Type B pancreatic cell (in vitro differentiated cells): ENCODE data around the gene NPB. TPM values are rescaled to one million over a fixed set of nuclear protein-coding genes. Genes with fewer than 3 reads are reported as not detected.

Experiments
- DNase-seq: peaks from one replicate; pipeline ENCODE4 v3.0.0; 2021; ENCODE audit warnings: mixed read lengths; ENCODE audit not compliant: unreplicated experiment; ENCODE audit errors: extremely low spot score
- H3K27ac Mint-ChIP-seq: 2 replicates; pipeline ENCODE4 v1.8.0; 2021; ENCODE audit warnings: mild to moderate bottlenecking, mixed read lengths
- H3K27me3 Mint-ChIP-seq: 2 replicates; pipeline ENCODE4 v1.8.0; 2021; ENCODE audit warnings: mixed read lengths
- H3K36me3 Mint-ChIP-seq: 2 replicates; pipeline ENCODE4 v1.8.0; 2021; ENCODE audit warnings: mixed read lengths
- H3K4me1 Mint-ChIP-seq: one replicate; pipeline ENCODE4 v1.8.0; 2021; ENCODE audit warnings: mixed read lengths; ENCODE audit not compliant: unreplicated experiment
- H3K4me3 Mint-ChIP-seq: 2 replicates; pipeline ENCODE4 v1.8.0; 2021; ENCODE audit warnings: mild to moderate bottlenecking, mixed read lengths
- H3K9me3 Mint-ChIP-seq: 2 replicates; pipeline ENCODE4 v1.8.0; 2021; ENCODE audit warnings: mixed read lengths
- CTCF ChIP-seq: fragments of 200-600 bp; sonication (generic); conservative IDR thresholded peaks from 2 replicates; pipeline ENCODE4 v1.5.0; 2021; ENCODE audit warnings: antibody characterized with exemption, mild to moderate bottlenecking
- total RNA-seq: library from RNA; stranded (reverse); gene quantifications from 2 replicates; pipeline ENCODE4 v1.2.1, GENCODE V29; 2021; ENCODE audit warnings: low replicate concordance

NPB gene
- total RNA-seq, 1 donor from 2014 or later, result 2.5 TPM

GRCh38 chr17:81911969-81912368 lies 9.9 kb downstream of the NPB start:
- Mint-ChIP-seq H3K36me3 (peaks cover 11% of the 10 kb centered on the region), H3K4me1 (peaks cover 9% of the 10 kb centered on the region), H3K27ac (peak overlapping the region; percentile 41), H3K27me3 (no peaks in the 10 kb centered on the region), H3K9me3 (no peaks in the 10 kb centered on the region), H3K4me3 (peak overlapping the region; percentile 73)
- no peak for DNase-seq
- TF ChIP-seq CTCF, result no peak

GRCh38 chr17:81912441-81913309 lies 10.6 kb downstream of the NPB start:
- TF ChIP-seq CTCF, result no peak
- peaks cover 13% of the 10 kb centered on the region for H3K4me1 Mint-ChIP-seq
- H3K4me3 Mint-ChIP-seq, result peak overlapping the region; percentile 72
- no peak for DNase-seq
- H3K9me3 Mint-ChIP-seq, result no peaks in the 10 kb centered on the region
- H3K27me3 Mint-ChIP-seq, result no peaks in the 10 kb centered on the region
- H3K27ac Mint-ChIP-seq, result peak overlapping the region; percentile 94
- peaks cover 11% of the 10 kb centered on the region for H3K36me3 Mint-ChIP-seq

- no peak for TF ChIP-seq CTCF
- Mint-ChIP-seq H3K36me3 (peaks cover 11% of the 10 kb centered on the region), H3K27me3 (no peaks in the 10 kb centered on the region), H3K4me1 (peaks cover 13% of the 10 kb centered on the region), H3K9me3 (no peaks in the 10 kb centered on the region), H3K4me3 (peak overlapping the region; percentile 72), H3K27ac (peak overlapping the region; percentile 94)
- DNase-seq, result no peak
These were observed 11.5 kb downstream of the NPB start for GRCh38 chr17:81913394-81914102.

- TF ChIP-seq CTCF, result no peak
- H3K4me3 Mint-ChIP-seq, result no peak overlapping the region
- H3K36me3 Mint-ChIP-seq, result peaks cover 16% of the 10 kb centered on the region
- DNase-seq, result no peak
- H3K27me3 Mint-ChIP-seq, result no peaks in the 10 kb centered on the region
- H3K27ac Mint-ChIP-seq, result no peak overlapping the region
- H3K4me1 Mint-ChIP-seq, result peaks cover 19% of the 10 kb centered on the region
- no peaks in the 10 kb centered on the region for H3K9me3 Mint-ChIP-seq
These were observed 12.2 kb downstream of the NPB start for GRCh38 chr17:81914103-81914850.

GRCh38 chr17:81915331-81915730 lies 13.3 kb downstream of the NPB start:
- TF ChIP-seq CTCF, result no peak
- Mint-ChIP-seq H3K27me3 (no peaks in the 10 kb centered on the region), H3K36me3 (peaks cover 18% of the 10 kb centered on the region), H3K4me3 (peak overlapping the region; percentile 25), H3K4me1 (peaks cover 23% of the 10 kb centered on the region), H3K9me3 (no peaks in the 10 kb centered on the region), H3K27ac (no peak overlapping the region)
- no peak for DNase-seq
